ENCODE results near the gene BLOC1S2.

DNA sequence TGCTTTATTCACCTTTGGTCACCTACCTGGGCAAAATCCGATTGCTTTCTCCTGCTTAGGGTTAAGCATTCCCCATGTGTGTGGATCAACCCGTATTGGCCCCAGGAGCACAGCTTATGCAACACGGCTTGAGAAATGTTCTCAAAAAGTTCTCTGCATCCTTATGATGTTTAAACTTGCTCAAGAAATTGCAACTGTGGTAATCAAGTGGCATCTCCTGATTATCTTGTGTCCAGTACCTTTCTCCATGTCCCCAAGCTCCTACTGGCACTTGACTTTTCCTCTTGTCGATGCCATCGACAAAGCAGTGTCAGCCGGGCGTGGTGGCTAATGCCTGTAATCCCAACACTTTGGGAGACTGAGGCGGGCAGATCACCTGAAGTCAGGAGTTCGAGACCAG, 48.3 kb upstream of the BLOC1S2 start:
- TF ChIP-seq CTCF (IDR thresholded peaks at IDR 0.05) (no peak), POLR2A (IDR thresholded peaks at IDR 0.05) (no peak)
